Head of caudate nucleus (tissue), 42 donors: ENCODE results near the gene SKOR1.
A peak's percentile ranks its signal among the peaks of the same experiment; 100 is the strongest.

Experiments
- DNase-seq, 42 donors: peaks; one replicate each; pipeline versions ENCODE4 v3.0.0 to v3.0.0-alpha.2; 2020 to 2021; ENCODE audit warnings: mixed read lengths in 7 of 42
- intact Hi-C: fragments of 100-400 bp; cut with DNase I; formaldehyde crosslinking; loops from one replicate; pipeline ENCODE4 v1.15.0; 2022

The SKOR1 gene

GRCh38 chr15:67827562-67828277 lies 2.4 kb downstream of the SKOR1 start:
- intact Hi-C loops, result no loop called here
- peak in 2 of 42 donors; percentile 4 to 33 for DNase-seq

- peak in 2 of 42 donors; percentile 3 to 40 for DNase-seq
- intact Hi-C loops, result no loop called here
These were observed 3.1 kb downstream of the SKOR1 start for GRCh38 chr15:67828278-67828968.

GRCh38 chr15:67828969-67829646 lies 3.8 kb downstream of the SKOR1 start:
- intact Hi-C loops, result no loop called here
- peak in 2 of 42 donors; percentile 2 to 18 for DNase-seq

GRCh38 chr15:67829647-67830504 lies 4.6 kb downstream of the SKOR1 start:
- peak in 1 of 42 donors; percentile 34 for DNase-seq
- intact Hi-C loops, result loop anchor here (5.0 kb wide), 1 partner anchor 308 kb away; the partner anchor contains the start of gene C15orf61

- no peak for DNase-seq
- intact Hi-C loops, result loop anchor here (5.0 kb wide), 1 partner anchor 309 kb away; the partner anchor contains the start of gene C15orf61
These were observed 6.1 kb downstream of the SKOR1 start for GRCh38 chr15:67831363-67831762.

- intact Hi-C loops, result loop anchor here (5.0 kb wide), 1 partner anchor 310 kb away; the partner anchor contains the start of gene C15orf61
- peak in 1 of 42 donors; percentile 37 for DNase-seq
These were observed 6.8 kb downstream of the SKOR1 start for GRCh38 chr15:67832031-67832551.

- intact Hi-C loops, result loop anchor here (5.0 kb wide), 1 partner anchor 311 kb away; the partner anchor contains the start of gene C15orf61
- peak in 2 of 42 donors; percentile 18 to 32 for DNase-seq
These were observed 7.8 kb downstream of the SKOR1 start for GRCh38 chr15:67832897-67833709.

GRCh38 chr15:67833710-67834511 lies 8.6 kb downstream of the SKOR1 start:
- peak in 8 of 42 donors; percentile 18 to 58 (median 46) for DNase-seq

GRCh38 chr15:67834581-67835296 lies 9.4 kb downstream of the SKOR1 start:
- intact Hi-C loops, result loop anchor here (5.0 kb wide), 2 partner anchors 312 to 377 kb away; partner anchors contain the start of gene C15orf61
- peak in 1 of 42 donors; percentile 36 for DNase-seq

More at GRCh38 chr15:67833710-67834511, 8.6 kb downstream of the SKOR1 start:
- intact Hi-C loops, result loop anchor here (5.0 kb wide), 1 partner anchor 312 kb away; the partner anchor contains the start of gene C15orf61

- DNase-seq, result peak in 2 of 42 donors; percentile 34 to 42
- intact Hi-C loops, result loop anchor here (5.0 kb wide), 1 partner anchor 378 kb away; no protein-coding TSS in a partner anchor
These were observed 10.2 kb downstream of the SKOR1 start for GRCh38 chr15:67835297-67836133.

- intact Hi-C loops, result loop anchor here (5.0 kb wide), 1 partner anchor 379 kb away; no protein-coding TSS in a partner anchor
- peak in 1 of 42 donors; percentile 43 for DNase-seq
These were observed 10.8 kb downstream of the SKOR1 start for GRCh38 chr15:67836134-67836455.

- DNase-seq, result peak in 35 of 42 donors; percentile 19 to 85 (median 53)
- intact Hi-C loops, result loop anchor here (5.0 kb wide), 1 partner anchor 379 kb away; no protein-coding TSS in a partner anchor
These were observed 11.2 kb downstream of the SKOR1 start for GRCh38 chr15:67836477-67836876.

- peak in 2 of 42 donors; percentile 16 to 21 for DNase-seq
- intact Hi-C loops, result loop anchor here (5.0 kb wide), 1 partner anchor 380 kb away; no protein-coding TSS in a partner anchor
These were observed 11.6 kb downstream of the SKOR1 start for GRCh38 chr15:67836955-67837354.

GRCh38 chr15:67838789-67839332 lies 13.6 kb downstream of the SKOR1 start:
- peak; percentile 30 to 88 (median 72) for DNase-seq
- intact Hi-C loops, result loop anchor here (5.0 kb wide), 1 partner anchor 382 kb away; no protein-coding TSS in a partner anchor
